H1 (cell line): ENCODE results near the gene NRXN3. TPM values are rescaled to one million over a fixed set of nuclear protein-coding genes. Genes with fewer than 3 reads are reported as not detected.

ENCODE experiments used
- KDM1A ChIP-seq: fragments of 200-600, 300-600 bp; sonication (generic); IDR thresholded peaks from 2 replicates; pipeline ENCODE4 v1.7.1; 2016; ENCODE audit warnings: mild to moderate bottlenecking, low read length, borderline replicate concordance
- NRF1 ChIP-seq: IDR thresholded peaks from 2 replicates; pipeline ENCODE4 v1.6.1; 2011; ENCODE audit warnings: mild to moderate bottlenecking, low read depth, low read length, improper control_type of control experiment
- PHF8 ChIP-seq: fragments of 200-600 bp; sonication (generic); conservative IDR thresholded peaks from 2 replicates; pipeline ENCODE4 v1.7.1; 2012; ENCODE audit warnings: low read depth, mild to moderate bottlenecking, inconsistent platforms, low read length, moderate library complexity
- SIN3A ChIP-seq, 2 experiments: IDR thresholded peaks in 1 of 2; conservative IDR thresholded peaks in 1 of 2; 2 replicates each; pipeline ENCODE4 v1.6.1; 2011 to 2012; ENCODE audit warnings: low read length in 2 of 2, improper control_type of control experiment in 1 of 2, low read depth in 1 of 2, mild to moderate bottlenecking in 1 of 2
- SUZ12 ChIP-seq: fragments of 200-600 bp; sonication (generic); IDR thresholded peaks from 2 replicates; pipeline ENCODE4 v1.6.1; 2012; ENCODE audit warnings: mild to moderate bottlenecking, inconsistent platforms, low read length, moderate library complexity, mixed read lengths
- TEAD4 ChIP-seq: IDR thresholded peaks from 2 replicates; pipeline ENCODE4 v1.6.1; 2012; ENCODE audit warnings: low read depth, low read length, inconsistent platforms, mixed read lengths
- ZNF274 ChIP-seq: IDR thresholded peaks from 2 replicates; pipeline ENCODE4 v1.7.0; 2012; ENCODE audit warnings: low read length, borderline replicate concordance; ENCODE audit errors: extremely low read depth
- polyA plus RNA-seq, 7 experiments: library from polyadenylated mRNA; depleted of rRNA in 3 of 7; stranded (reverse) in 5 of 7; unstranded in 2 of 7; fragments of >200 nt in 5 of 7; fragments of 200-250 nt in 2 of 7; gene quantifications; 1 replicate in 5 of 7; 2 replicates in 1 of 7; 4 replicates in 1 of 7; pipeline versions ENCODE4 v1.2.1 to v1.2.3, GENCODE V29; 2011 to 2013; ENCODE audit warnings: missing spikeins in 2 of 7, mixed read lengths in 2 of 7
- total RNA-seq: library from RNA; stranded (reverse); fragmentation: NEBNext Ultra II Directional; extraction: Animal tissue kit (Norgen Biotek cat#: 25700); gene quantifications from 2 replicates; pipeline ENCODE4 v1.2.1, GENCODE V29; 2021

The NRXN3 gene
- total and polyA plus RNA-seq, 2 of the 8 experiments (the other 6 are each of a cell fraction or from before 2014, with no cell fraction given): 2.6 to 4.1 TPM

DNA sequence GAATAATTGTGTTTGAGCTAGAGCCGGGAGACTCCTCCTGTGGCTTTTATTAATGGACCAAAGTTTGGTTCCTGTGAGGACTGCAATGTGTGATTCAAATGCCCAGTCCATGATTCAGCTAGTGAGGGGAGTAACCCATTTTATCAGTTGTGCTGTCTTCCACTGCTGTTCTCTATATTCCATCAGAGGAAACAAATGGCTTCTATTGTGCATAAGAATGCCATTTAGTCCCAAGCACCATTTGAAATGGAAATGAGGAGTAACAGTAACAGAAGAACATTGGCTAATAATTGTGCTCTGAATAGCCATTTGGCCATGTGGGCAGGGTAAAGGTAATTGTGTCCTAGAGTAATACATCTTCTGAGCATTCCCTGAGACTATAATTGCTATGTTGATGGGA, 1398.4 kb downstream of the NRXN3 start (continued):
- TF ChIP-seq ZNF274 (no peak), SIN3A (conservative IDR thresholded peaks at IDR 0.05 in 1 of 2, IDR thresholded peaks at IDR 0.05 in 1 of 2; ENCODE audit: low read depth in 1 of 2, low read length in 2 of 2) (no peak), SUZ12 (no peak), TEAD4 (no peak), NRF1 (no peak), PHF8 (no peak), KDM1A (no peak)
- TF ChIP-seq, all 59 proteins: peak for 0
